ENCODE data around the gene PREP. TPM values are rescaled to one million over a fixed set of nuclear protein-coding genes. Genes with fewer than 3 reads are reported as not detected.

Gene PREP
- total RNA-seq, 4 donors from 2014 or later, result 34.6 to 71.8 (median 51.8) TPM

DNA sequence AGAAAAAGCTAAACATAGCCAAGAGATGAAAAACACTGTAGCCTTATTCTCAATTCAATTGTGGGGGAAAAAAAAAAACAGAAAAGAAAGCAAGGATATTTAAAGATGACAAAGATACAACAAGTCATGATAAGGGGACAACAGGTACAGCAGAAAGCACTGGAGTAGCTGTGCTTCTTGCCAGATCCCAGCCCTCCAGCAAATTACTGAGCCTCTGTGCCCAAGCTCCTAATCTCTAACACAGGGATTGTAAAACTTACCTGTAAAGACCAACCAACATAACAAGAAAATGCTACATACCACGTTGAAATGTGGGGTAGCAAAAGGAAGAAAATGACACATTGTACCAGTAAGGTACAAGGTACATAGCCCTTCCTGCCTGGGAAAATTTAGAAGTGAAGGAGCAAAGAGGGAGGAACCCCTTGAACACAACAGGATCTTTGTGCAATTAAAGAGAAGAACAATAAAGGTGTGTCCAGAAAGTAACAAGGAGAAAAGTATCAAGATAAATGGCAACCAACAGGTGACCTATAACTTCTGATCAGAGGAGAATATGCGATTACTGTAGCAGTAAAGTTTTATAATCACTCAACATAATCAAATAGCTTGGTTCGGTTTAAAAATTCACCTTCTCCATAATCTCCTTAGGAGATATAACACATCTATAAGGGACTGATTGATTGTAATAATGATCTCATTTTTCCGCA, 30.6 kb downstream of the PREP start:
- no peaks in the 10 kb centered on the region for H3K9me3 ChIP-seq
- no peaks in the 10 kb centered on the region for H3K4me1 ChIP-seq
- H3K36me3 ChIP-seq, result peaks cover 0 to 54% of the 10 kb centered on the region in 2 donors
- no peak for TF ChIP-seq CTCF (IDR thresholded peaks at IDR 0.05 in 4 of 5, conservative IDR thresholded peaks at IDR 0.05 in 1 of 5)
- no peak for TF ChIP-seq POLR2A (IDR thresholded peaks at IDR 0.05)
- DNase-seq (no peak), ATAC-seq (no peak)
- no peak overlapping the region for H3K4me3 ChIP-seq
- H3K27ac ChIP-seq, result no peak overlapping the region
- intact Hi-C loops (cut with DNase I; ENCODE audit: low total_unique reads), result no loop called here
- H3K27me3 ChIP-seq, result no peaks in the 10 kb centered on the region
- in situ Hi-C loops (cut with MboI; ENCODE audit: low sequenced_read_pairs in 4 of 4), result no loop called here

DNA sequence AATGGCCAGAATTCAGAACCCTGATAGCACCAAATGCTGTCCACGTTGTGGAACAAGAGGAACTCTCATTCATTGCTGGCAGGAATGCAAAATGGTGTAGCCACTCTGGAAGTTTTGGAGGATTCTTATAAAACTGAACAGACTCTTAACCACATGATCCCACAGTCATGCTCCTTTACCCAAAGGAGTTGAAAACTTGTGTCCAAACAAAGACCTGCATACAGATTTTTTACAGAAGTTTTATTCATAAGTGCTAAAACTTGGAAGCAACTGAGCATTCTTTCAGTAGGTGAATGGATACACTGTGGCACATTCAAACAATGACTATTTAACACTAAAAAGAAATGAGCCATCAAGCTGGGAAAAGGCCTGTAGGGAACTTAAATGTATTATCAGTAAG, 32.5 kb downstream of the PREP start:
- no peaks in the 10 kb centered on the region for H3K9me3 ChIP-seq
- no peaks in the 10 kb centered on the region for H3K4me1 ChIP-seq
- in situ Hi-C loops (cut with MboI; ENCODE audit: low sequenced_read_pairs in 4 of 4), result no loop called here
- DNase-seq (no peak), ATAC-seq (no peak)
- no peak overlapping the region for H3K27ac ChIP-seq
- no peaks in the 10 kb centered on the region for H3K27me3 ChIP-seq
- H3K4me3 ChIP-seq, result no peak overlapping the region
- peaks cover 0 to 61% of the 10 kb centered on the region in 2 donors for H3K36me3 ChIP-seq
- intact Hi-C loops (cut with DNase I; ENCODE audit: low total_unique reads), result no loop called here
- no peak for TF ChIP-seq CTCF (IDR thresholded peaks at IDR 0.05 in 4 of 5, conservative IDR thresholded peaks at IDR 0.05 in 1 of 5)
- no peak for TF ChIP-seq POLR2A (IDR thresholded peaks at IDR 0.05)

GRCh38 chr6:105369145-105369544, 33.7 kb downstream of the PREP start:
- Histone ChIP-seq H3K9me3 (no peaks in the 10 kb centered on the region), H3K27ac (no peak overlapping the region), H3K36me3 (peaks cover 0 to 57% of the 10 kb centered on the region in 2 donors), H3K4me1 (peaks cover 5 to 10% of the 10 kb centered on the region in 2 donors), H3K4me3 (no peak overlapping the region), H3K27me3 (no peaks in the 10 kb centered on the region)
- intact Hi-C loops (cut with DNase I; ENCODE audit: low total_unique reads), result no loop called here
- TF ChIP-seq CTCF (IDR thresholded peaks at IDR 0.05 in 4 of 5, conservative IDR thresholded peaks at IDR 0.05 in 1 of 5) (no peak), POLR2A (IDR thresholded peaks at IDR 0.05) (no peak)
- in situ Hi-C loops (cut with MboI; ENCODE audit: low sequenced_read_pairs in 4 of 4), result no loop called here
- DNase-seq (no peak), ATAC-seq (no peak)

GRCh38 chr6:105364243-105364642, 38.6 kb downstream of the PREP start:
- no peaks in the 10 kb centered on the region for H3K27me3 ChIP-seq
- peak; percentile 60 to 67 for ATAC-seq
- in situ Hi-C loops (cut with MboI; ENCODE audit: low sequenced_read_pairs in 4 of 4) (no loop called here), intact Hi-C loops (cut with DNase I; ENCODE audit: low total_unique reads) (loop anchor here (5.0 kb wide), 2 partner anchors 38 to 62 kb away; partner anchors contain the start of gene PREP)
- H3K4me1 ChIP-seq, result peaks cover 23 to 27% of the 10 kb centered on the region in 2 donors
- peak in 1 of 2 donors; percentile 19 for DNase-seq
- TF ChIP-seq POLR2A (IDR thresholded peaks at IDR 0.05), result no peak
- no peak for TF ChIP-seq CTCF (IDR thresholded peaks at IDR 0.05 in 4 of 5, conservative IDR thresholded peaks at IDR 0.05 in 1 of 5)
- H3K4me3 ChIP-seq, result no peak overlapping the region
- peaks cover 0 to 38% of the 10 kb centered on the region in 2 donors for H3K36me3 ChIP-seq
- H3K27ac ChIP-seq, result peak overlapping the region; percentile 63 to 74 (median 67)
- no peaks in the 10 kb centered on the region for H3K9me3 ChIP-seq
